Ishikawa (cell line): ENCODE measurements around the gene GANAB.

ENCODE experiments used
- CEBPB ChIP-seq: IDR thresholded peaks from 2 replicates; pipeline ENCODE4 v1.6.1; 2012
- CREB1 ChIP-seq: IDR thresholded peaks from 2 replicates; pipeline ENCODE4 v1.6.1; 2012; ENCODE audit warnings: low read depth
- EGR1 ChIP-seq: IDR thresholded peaks from 2 replicates; pipeline ENCODE4 v1.6.1; 2012
- EP300 ChIP-seq: IDR thresholded peaks from 2 replicates; pipeline ENCODE4 v1.6.1; 2012; ENCODE audit warnings: borderline replicate concordance
- FOXM1 ChIP-seq: IDR thresholded peaks from 2 replicates; pipeline ENCODE4 v1.6.1; 2012; ENCODE audit warnings: low read depth, borderline replicate concordance
- MAX ChIP-seq: IDR thresholded peaks from 2 replicates; pipeline ENCODE4 v1.6.1; 2012
- NFIC ChIP-seq: IDR thresholded peaks from 2 replicates; pipeline ENCODE4 v1.6.1; 2012
- RAD21 ChIP-seq: IDR thresholded peaks from 2 replicates; pipeline ENCODE4 v1.6.1; 2012; ENCODE audit warnings: low read depth
- REST ChIP-seq: IDR thresholded peaks from 2 replicates; pipeline ENCODE4 v1.6.1; 2012; ENCODE audit warnings: low read depth, mild to moderate bottlenecking
- TAF1 ChIP-seq: IDR thresholded peaks from 2 replicates; pipeline ENCODE4 v1.6.1; 2012; ENCODE audit warnings: low read depth, mild to moderate bottlenecking
- TCF12 ChIP-seq: IDR thresholded peaks from 2 replicates; pipeline ENCODE4 v1.6.1; 2012; ENCODE audit warnings: low read depth
- TEAD4 ChIP-seq: IDR thresholded peaks from 2 replicates; pipeline ENCODE4 v1.6.1; 2012
- YY1 ChIP-seq: IDR thresholded peaks from 2 replicates; pipeline ENCODE4 v1.6.1; 2012; ENCODE audit warnings: low read depth
- ZBTB7A ChIP-seq: IDR thresholded peaks from 2 replicates; pipeline ENCODE4 v1.6.1; 2012; ENCODE audit warnings: low read depth
- TF ChIP-seq, protein P1 (sequence below): IDR thresholded peaks from 2 replicates; pipeline ENCODE4 v1.6.1; 2012

The GANAB gene

GRCh38 chr11:62678433-62678769 is 32.0 kb upstream of the GANAB start:
- no peak for TF ChIP-seq MAX
- TF ChIP-seq FOXM1: no peak
- no peak for TF ChIP-seq TCF12
- no peak for TF ChIP-seq REST
- TF ChIP-seq NFIC: no peak
- no peak for TF ChIP-seq TEAD4
- no peak for TF ChIP-seq YY1

GRCh38 chr11:62677714-62678113 is 31.3 kb upstream of the GANAB start:
- TF ChIP-seq NFIC (no peak), TEAD4 (no peak), EP300 (no peak), FOXM1 (no peak), CEBPB (no peak), TCF12 (no peak), RAD21 (no peak), REST (no peak), TAF1 (no peak), EGR1 (no peak)

DNA sequence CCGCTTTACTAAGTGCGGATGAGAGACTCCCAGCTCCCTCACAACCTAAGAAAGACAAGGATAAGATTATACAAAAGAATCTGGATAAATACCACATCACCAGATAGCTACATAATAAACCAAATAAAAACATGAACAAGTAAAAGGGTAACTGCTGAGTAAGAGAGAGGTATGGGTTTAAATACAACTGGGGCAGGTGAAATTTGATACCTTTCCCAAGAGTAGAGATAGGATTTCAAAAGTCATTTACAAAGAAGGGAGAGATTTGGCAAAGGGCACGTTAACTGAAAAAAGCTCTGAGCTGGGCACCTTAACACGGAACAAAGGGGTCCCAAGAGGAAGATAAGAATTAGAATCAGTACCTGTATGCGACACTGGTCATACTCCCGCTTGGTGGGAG is 30.7 kb upstream of the GANAB start:
- TF ChIP-seq RAD21: no peak
- no peak for TF ChIP-seq TCF12
- no peak for TF ChIP-seq TEAD4
- no peak for TF ChIP-seq FOXM1
- no peak for TF ChIP-seq REST
- TF ChIP-seq, protein P1, sequence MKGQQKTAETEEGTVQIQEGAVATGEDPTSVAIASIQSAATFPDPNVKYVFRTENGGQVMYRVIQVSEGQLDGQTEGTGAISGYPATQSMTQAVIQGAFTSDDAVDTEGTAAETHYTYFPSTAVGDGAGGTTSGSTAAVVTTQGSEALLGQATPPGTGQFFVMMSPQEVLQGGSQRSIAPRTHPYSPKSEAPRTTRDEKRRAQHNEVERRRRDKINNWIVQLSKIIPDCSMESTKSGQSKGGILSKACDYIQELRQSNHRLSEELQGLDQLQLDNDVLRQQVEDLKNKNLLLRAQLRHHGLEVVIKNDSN: no peak
- no peak for TF ChIP-seq EGR1

GRCh38 chr11:62676698-62677097 is 30.3 kb upstream of the GANAB start:
- TF ChIP-seq ZBTB7A (no peak), TCF12 (no peak), MAX (no peak), REST (no peak), EP300 (no peak), TAF1 (no peak), YY1 (no peak), CREB1 (no peak), EGR1 (no peak), TEAD4 (no peak), RAD21 (no peak), NFIC (no peak), CEBPB (no peak), FOXM1 (no peak)

DNA sequence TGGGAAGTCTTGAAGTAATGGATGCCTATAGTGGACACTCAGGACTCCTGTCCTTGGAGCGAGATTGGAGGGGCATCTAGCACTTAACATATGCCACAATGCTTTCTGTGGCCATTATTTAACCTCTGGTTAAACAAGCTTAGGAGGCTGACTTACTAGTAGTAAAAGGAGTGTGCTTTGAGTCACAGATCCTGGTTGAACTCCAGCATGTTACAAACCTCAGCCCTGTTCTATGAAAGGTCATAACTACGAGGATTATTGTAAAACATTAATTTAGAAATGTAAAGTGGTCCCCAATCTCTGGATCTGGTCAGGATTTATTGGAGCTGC is 26.7 kb upstream of the GANAB start:
- TF ChIP-seq TCF12 (no peak), MAX (no peak)
